ENCODE data around the gene FGD4.

- no peak for TF ChIP-seq POLR2AphosphoS5 (IDR thresholded peaks at IDR 0.05)
- no peak for TF ChIP-seq CTCF (IDR thresholded peaks at IDR 0.05)
- no peak for TF ChIP-seq POLR2A (IDR thresholded peaks at IDR 0.05)
- no peak for TF ChIP-seq EP300 (IDR thresholded peaks at IDR 0.05)
Observed at GRCh38 chr12:32661706-32662105, 262.3 kb downstream of the FGD4 start.
